ENCODE measurements around the gene ALOX12B. TPM values are rescaled to one million over a fixed set of nuclear protein-coding genes. Genes with fewer than 3 reads are reported as not detected.
"Not testable (repeated sequence)": the region's sequence is repeated elsewhere in the genome, so short reads cannot be mapped to it uniquely, and the experiment has no call there.

ALOX12B gene
- total RNA-seq, 1 donor from 2014 or later = 0.87 TPM

- no peaks in the 10 kb centered on the region for H3K36me3 Mint-ChIP-seq (ENCODE audit: low read depth)
- intact Hi-C loops (cut with micrococcal nuclease) = loop anchor here (10.0 kb wide), 1 partner anchor 52 kb away; no protein-coding TSS in a partner anchor
- peaks cover 29% of the 10 kb centered on the region for H3K4me1 Mint-ChIP-seq (ENCODE audit: low read depth)
- no peak for DNase-seq (ENCODE audit: low spot score)
- H3K4me3 Mint-ChIP-seq (ENCODE audit: low read depth) = no peak overlapping the region
- peaks cover 48% of the 10 kb centered on the region for H3K27me3 Mint-ChIP-seq (ENCODE audit: low read depth)
- no peaks in the 10 kb centered on the region for H3K9me3 Mint-ChIP-seq
- no peak overlapping the region for H3K27ac Mint-ChIP-seq
Measured at GRCh38 chr17:8116776-8117175, 29.3 kb upstream of the ALOX12B start.

- no peak for DNase-seq (ENCODE audit: low spot score)
- no peaks in the 10 kb centered on the region for H3K9me3 Mint-ChIP-seq
- no peaks in the 10 kb centered on the region for H3K36me3 Mint-ChIP-seq (ENCODE audit: low read depth)
- H3K4me1 Mint-ChIP-seq (ENCODE audit: low read depth) = peaks cover 2% of the 10 kb centered on the region
- intact Hi-C loops (cut with micrococcal nuclease) = loop anchor here (2.0 to 10.0 kb wide), 2 partner anchors 18 to 46 kb away; no protein-coding TSS in a partner anchor
- no peak overlapping the region for H3K27ac Mint-ChIP-seq
- H3K27me3 Mint-ChIP-seq (ENCODE audit: low read depth) = peaks cover 43% of the 10 kb centered on the region
- no peak overlapping the region for H3K4me3 Mint-ChIP-seq (ENCODE audit: low read depth)
Measured at GRCh38 chr17:8110907-8111306, 23.4 kb upstream of the ALOX12B start.

- H3K27me3 Mint-ChIP-seq (ENCODE audit: low read depth) = peaks cover 39% of the 10 kb centered on the region
Measured at GRCh38 chr17:8110456-8110804, 22.9 kb upstream of the ALOX12B start.

GRCh38 chr17:8109661-8110455 is 22.3 kb upstream of the ALOX12B start:
- peaks cover 33% of the 10 kb centered on the region for H3K27me3 Mint-ChIP-seq (ENCODE audit: low read depth)
- intact Hi-C loops (cut with micrococcal nuclease) = loop anchor here (2.0 to 10.0 kb wide), 2 partner anchors 17 to 45 kb away; no protein-coding TSS in a partner anchor
- no peaks in the 10 kb centered on the region for H3K36me3 Mint-ChIP-seq (ENCODE audit: low read depth)
- H3K4me1 Mint-ChIP-seq (ENCODE audit: low read depth) = peaks cover 2% of the 10 kb centered on the region
- H3K9me3 Mint-ChIP-seq = no peaks in the 10 kb centered on the region
- H3K4me3 Mint-ChIP-seq (ENCODE audit: low read depth) = peak overlapping the region; percentile 23
- H3K27ac Mint-ChIP-seq = no peak overlapping the region
- peak; percentile 64 for DNase-seq (ENCODE audit: low spot score)

More at GRCh38 chr17:8110456-8110804, 22.9 kb upstream of the ALOX12B start:
- H3K36me3 Mint-ChIP-seq (ENCODE audit: low read depth) = no peaks in the 10 kb centered on the region
- intact Hi-C loops (cut with micrococcal nuclease) = loop anchor here (2.0 to 10.0 kb wide), 2 partner anchors 18 to 46 kb away; no protein-coding TSS in a partner anchor
- H3K27ac Mint-ChIP-seq = no peak overlapping the region
- H3K9me3 Mint-ChIP-seq = no peaks in the 10 kb centered on the region
- DNase-seq (ENCODE audit: low spot score) = no peak
- no peak overlapping the region for H3K4me3 Mint-ChIP-seq (ENCODE audit: low read depth)
- H3K4me1 Mint-ChIP-seq (ENCODE audit: low read depth) = peaks cover 2% of the 10 kb centered on the region

- DNase-seq (ENCODE audit: low spot score) = no peak
- Mint-ChIP-seq H3K4me1 (ENCODE audit: low read depth) (peaks cover 2% of the 10 kb centered on the region), H3K27ac (no peak overlapping the region), H3K4me3 (ENCODE audit: low read depth) (no peak overlapping the region), H3K9me3 (no peaks in the 10 kb centered on the region), H3K36me3 (ENCODE audit: low read depth) (no peaks in the 10 kb centered on the region), H3K27me3 (ENCODE audit: low read depth) (peaks cover 27% of the 10 kb centered on the region)
- intact Hi-C loops (cut with micrococcal nuclease) = no loop called here
Measured at GRCh38 chr17:8108972-8109660, 21.6 kb upstream of the ALOX12B start.

GRCh38 chr17:8106980-8107379 is 19.5 kb upstream of the ALOX12B start:
- not testable (repeated sequence) for H3K36me3 Mint-ChIP-seq (ENCODE audit: low read depth); H3K4me1 Mint-ChIP-seq (ENCODE audit: low read depth)

GRCh38 chr17:8105957-8106398 is 18.5 kb upstream of the ALOX12B start:
- intact Hi-C loops (cut with micrococcal nuclease) = no loop called here
- Mint-ChIP-seq H3K4me1 (ENCODE audit: low read depth) (peaks cover 2% of the 10 kb centered on the region), H3K4me3 (ENCODE audit: low read depth) (no peak overlapping the region), H3K27me3 (ENCODE audit: low read depth) (peaks cover 12% of the 10 kb centered on the region), H3K9me3 (no peaks in the 10 kb centered on the region), H3K27ac (no peak overlapping the region), H3K36me3 (ENCODE audit: low read depth) (no peaks in the 10 kb centered on the region)
- DNase-seq (ENCODE audit: low spot score) = no peak

More at GRCh38 chr17:8106980-8107379, 19.5 kb upstream of the ALOX12B start:
- H3K4me3 Mint-ChIP-seq (ENCODE audit: low read depth); H3K27ac Mint-ChIP-seq; DNase-seq (ENCODE audit: low spot score); intact Hi-C loops (cut with micrococcal nuclease); H3K9me3 Mint-ChIP-seq: not testable (repeated sequence)
- H3K27me3 Mint-ChIP-seq (ENCODE audit: low read depth) = peaks cover 18% of the 10 kb centered on the region

- no peak for DNase-seq (ENCODE audit: low spot score)
- Mint-ChIP-seq H3K27me3 (ENCODE audit: low read depth) (peaks cover 7% of the 10 kb centered on the region), H3K9me3 (no peaks in the 10 kb centered on the region), H3K36me3 (ENCODE audit: low read depth) (no peaks in the 10 kb centered on the region), H3K27ac (no peak overlapping the region), H3K4me3 (ENCODE audit: low read depth) (no peak overlapping the region), H3K4me1 (ENCODE audit: low read depth) (no peaks in the 10 kb centered on the region)
- intact Hi-C loops (cut with micrococcal nuclease) = no loop called here
Measured at GRCh38 chr17:8104911-8105310, 17.4 kb upstream of the ALOX12B start.

GRCh38 chr17:8103549-8103948 is 16.0 kb upstream of the ALOX12B start:
- no peaks in the 10 kb centered on the region for H3K36me3 Mint-ChIP-seq (ENCODE audit: low read depth)
- H3K27ac Mint-ChIP-seq = no peak overlapping the region
- H3K9me3 Mint-ChIP-seq = no peaks in the 10 kb centered on the region
- H3K27me3 Mint-ChIP-seq (ENCODE audit: low read depth) = peaks cover 7% of the 10 kb centered on the region
- intact Hi-C loops (cut with micrococcal nuclease) = no loop called here
- H3K4me1 Mint-ChIP-seq (ENCODE audit: low read depth) = no peaks in the 10 kb centered on the region
- no peak for DNase-seq (ENCODE audit: low spot score)
- H3K4me3 Mint-ChIP-seq (ENCODE audit: low read depth) = no peak overlapping the region

GRCh38 chr17:8101721-8102120 is 14.2 kb upstream of the ALOX12B start:
- DNase-seq (ENCODE audit: low spot score) = no peak
- Mint-ChIP-seq H3K9me3 (no peaks in the 10 kb centered on the region), H3K27ac (no peak overlapping the region), H3K4me1 (ENCODE audit: low read depth) (no peaks in the 10 kb centered on the region), H3K27me3 (ENCODE audit: low read depth) (peaks cover 9% of the 10 kb centered on the region), H3K36me3 (ENCODE audit: low read depth) (no peaks in the 10 kb centered on the region), H3K4me3 (ENCODE audit: low read depth) (no peak overlapping the region)
- intact Hi-C loops (cut with micrococcal nuclease) = no loop called here

GRCh38 chr17:8100763-8101162 is 13.2 kb upstream of the ALOX12B start:
- intact Hi-C loops (cut with micrococcal nuclease) = no loop called here
- DNase-seq (ENCODE audit: low spot score) = no peak

GRCh38 chr17:8100111-8100510 is 12.6 kb upstream of the ALOX12B start:
- no peak for DNase-seq (ENCODE audit: low spot score)
- H3K4me3 Mint-ChIP-seq (ENCODE audit: low read depth) = no peak overlapping the region
- H3K27ac Mint-ChIP-seq = no peak overlapping the region
- peaks cover 15% of the 10 kb centered on the region for H3K27me3 Mint-ChIP-seq (ENCODE audit: low read depth)
- H3K4me1 Mint-ChIP-seq (ENCODE audit: low read depth) = no peaks in the 10 kb centered on the region
- H3K36me3 Mint-ChIP-seq (ENCODE audit: low read depth) = no peaks in the 10 kb centered on the region
- intact Hi-C loops (cut with micrococcal nuclease) = no loop called here
- H3K9me3 Mint-ChIP-seq = no peaks in the 10 kb centered on the region

More at GRCh38 chr17:8100763-8101162, 13.2 kb upstream of the ALOX12B start:
- no peak overlapping the region for H3K4me3 Mint-ChIP-seq (ENCODE audit: low read depth)
- H3K36me3 Mint-ChIP-seq (ENCODE audit: low read depth) = no peaks in the 10 kb centered on the region
- H3K27me3 Mint-ChIP-seq (ENCODE audit: low read depth) = peaks cover 15% of the 10 kb centered on the region
- no peaks in the 10 kb centered on the region for H3K9me3 Mint-ChIP-seq
- H3K4me1 Mint-ChIP-seq (ENCODE audit: low read depth) = no peaks in the 10 kb centered on the region
- no peak overlapping the region for H3K27ac Mint-ChIP-seq

GRCh38 chr17:8096541-8096940 is 9.0 kb upstream of the ALOX12B start:
- intact Hi-C loops (cut with micrococcal nuclease) = no loop called here
- peaks cover 7% of the 10 kb centered on the region for H3K4me1 Mint-ChIP-seq (ENCODE audit: low read depth)
- H3K36me3 Mint-ChIP-seq (ENCODE audit: low read depth) = no peaks in the 10 kb centered on the region
- no peak for DNase-seq (ENCODE audit: low spot score)
- H3K9me3 Mint-ChIP-seq = no peaks in the 10 kb centered on the region
- peaks cover 16% of the 10 kb centered on the region for H3K27me3 Mint-ChIP-seq (ENCODE audit: low read depth)
- no peak overlapping the region for H3K4me3 Mint-ChIP-seq (ENCODE audit: low read depth)
- no peak overlapping the region for H3K27ac Mint-ChIP-seq

All from activated T-helper 2 cell treated with anti-CD3 and anti-CD28 coated beads, Interferon-gamma antibody, Interleukin-2, Interleukin-4, amounts not matched to agents 10 μg/mL and 5 μg/mL and 100 μg/mL, durations not matched to agents 14 hours and 24 hours and 36 hours (primary cell).